MCF 10A (cell line): ENCODE measurements around the gene PARD3B. TPM values are rescaled to one million over a fixed set of nuclear protein-coding genes. Genes with fewer than 3 reads are reported as not detected.
A peak's percentile ranks its signal among the peaks of the same experiment; 100 is the strongest.

ENCODE experiments used
- BruUV-seq: library from RNA; stranded (reverse); fragments of 400-500 nt; replicated peaks from 2 replicates; lab custom pipeline; 2021; lab: Mats Ljungman, UMichigan
- CTCF ChIA-PET: fragments of 300-600 bp; sonication (Branson Sonifier 250); formaldehyde crosslinking; extraction: SDS; loops from one replicate; lab custom pipeline; 2021; ENCODE audit warnings: antibody characterized with exemption, inconsistent platforms; lab: Yijun Ruan, JAX
- POLR2A ChIA-PET: fragments of 300-600, 350-650 bp; sonication (Branson Sonifier 250); formaldehyde crosslinking; extraction: SDS; loops from one replicate; lab custom pipeline; 2020; ENCODE audit warnings: antibody characterized with exemption, inconsistent platforms; lab: Yijun Ruan, JAX
- DNase-seq: peaks from one replicate; pipeline ENCODE4 v3.0.0-alpha.2; 2018; ENCODE audit not compliant: unreplicated experiment
- H3K27ac Mint-ChIP-seq: one replicate; pipeline ENCODE4 v1.8.0; 2022; ENCODE audit warnings: mild to moderate bottlenecking, low read depth, mixed read lengths; ENCODE audit not compliant: unreplicated experiment
- H3K27me3 Mint-ChIP-seq: one replicate; pipeline ENCODE4 v1.8.0; 2022; ENCODE audit warnings: mixed read lengths; ENCODE audit not compliant: insufficient read depth, unreplicated experiment
- H3K36me3 Mint-ChIP-seq: one replicate; pipeline ENCODE4 v1.8.0; 2022; ENCODE audit warnings: mild to moderate bottlenecking, moderate library complexity, mixed read lengths; ENCODE audit not compliant: insufficient read depth, unreplicated experiment
- H3K4me1 Mint-ChIP-seq: one replicate; pipeline ENCODE4 v1.8.0; 2022; ENCODE audit warnings: mixed read lengths; ENCODE audit not compliant: insufficient read depth, unreplicated experiment
- H3K4me3 Mint-ChIP-seq: one replicate; pipeline ENCODE4 v1.8.0; 2022; ENCODE audit warnings: mild to moderate bottlenecking, moderate library complexity, mixed read lengths; ENCODE audit not compliant: unreplicated experiment
- H3K9me3 Mint-ChIP-seq: one replicate; pipeline ENCODE4 v1.8.0; 2022; ENCODE audit warnings: mixed read lengths; ENCODE audit not compliant: unreplicated experiment
- intact Hi-C: fragments of 100-400 bp; cut with micrococcal nuclease; formaldehyde crosslinking; loops from 2 replicates; pipeline ENCODE4 v1.14.1; 2022
- total RNA-seq: library from RNA; stranded (reverse); gene quantifications from 2 replicates; pipeline ENCODE4 v1.2.3, GENCODE V29; 2022
- TF ChIP-seq, protein P1 (sequence below): fragments of 200-600 bp; IDR thresholded peaks from one replicate; pipeline ENCODE4 v1.8.0; 2022; ENCODE audit warnings: antibody characterized with exemption, mild to moderate bottlenecking; ENCODE audit not compliant: unreplicated experiment

The PARD3B gene
- total RNA-seq, 1 experiment from 2014 or later: 11.6 TPM

- no peaks in the 10 kb centered on the region for H3K27me3 Mint-ChIP-seq
- no peak for DNase-seq
- no TSS peak for BruUV-seq
- no peaks in the 10 kb centered on the region for H3K9me3 Mint-ChIP-seq
- ChIA-PET CTCF (interaction anchor here (0.7 to 1.2 kb wide), 4 partner anchors 305 to 429 kb away, joined by 3 to 4 read pairs (median 3); no protein-coding TSS in a partner anchor), POLR2A (no interaction called here)
- TF ChIP-seq, protein P1, sequence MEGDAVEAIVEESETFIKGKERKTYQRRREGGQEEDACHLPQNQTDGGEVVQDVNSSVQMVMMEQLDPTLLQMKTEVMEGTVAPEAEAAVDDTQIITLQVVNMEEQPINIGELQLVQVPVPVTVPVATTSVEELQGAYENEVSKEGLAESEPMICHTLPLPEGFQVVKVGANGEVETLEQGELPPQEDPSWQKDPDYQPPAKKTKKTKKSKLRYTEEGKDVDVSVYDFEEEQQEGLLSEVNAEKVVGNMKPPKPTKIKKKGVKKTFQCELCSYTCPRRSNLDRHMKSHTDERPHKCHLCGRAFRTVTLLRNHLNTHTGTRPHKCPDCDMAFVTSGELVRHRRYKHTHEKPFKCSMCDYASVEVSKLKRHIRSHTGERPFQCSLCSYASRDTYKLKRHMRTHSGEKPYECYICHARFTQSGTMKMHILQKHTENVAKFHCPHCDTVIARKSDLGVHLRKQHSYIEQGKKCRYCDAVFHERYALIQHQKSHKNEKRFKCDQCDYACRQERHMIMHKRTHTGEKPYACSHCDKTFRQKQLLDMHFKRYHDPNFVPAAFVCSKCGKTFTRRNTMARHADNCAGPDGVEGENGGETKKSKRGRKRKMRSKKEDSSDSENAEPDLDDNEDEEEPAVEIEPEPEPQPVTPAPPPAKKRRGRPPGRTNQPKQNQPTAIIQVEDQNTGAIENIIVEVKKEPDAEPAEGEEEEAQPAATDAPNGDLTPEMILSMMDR: no peak
- no peaks in the 10 kb centered on the region for H3K4me1 Mint-ChIP-seq
- intact Hi-C loops: no loop called here
- no peaks in the 10 kb centered on the region for H3K36me3 Mint-ChIP-seq
- H3K27ac Mint-ChIP-seq: no peak overlapping the region
- H3K4me3 Mint-ChIP-seq: no peak overlapping the region
Observed at GRCh38 chr2:204687776-204688175, 142.5 kb downstream of the PARD3B start.

GRCh38 chr2:204691911-204692510 lies 146.7 kb downstream of the PARD3B start:
- H3K27ac Mint-ChIP-seq: no peak overlapping the region
- intact Hi-C loops: loop anchor here (1.0 to 10.0 kb wide), 6 partner anchors 147 to 985 kb away; partner anchors contain the start of gene PARD3B
- no peak overlapping the region for H3K4me3 Mint-ChIP-seq
- TF ChIP-seq, protein P1: peak; percentile 76
- no peaks in the 10 kb centered on the region for H3K27me3 Mint-ChIP-seq
- CTCF ChIA-PET: interaction anchor here (0.5 to 4.2 kb wide), 34 partner anchors 10 to 1122 kb away, joined by 3 to 39 read pairs (median 3); no protein-coding TSS in a partner anchor
- no TSS peak for BruUV-seq
- no peaks in the 10 kb centered on the region for H3K9me3 Mint-ChIP-seq
- POLR2A ChIA-PET: interaction anchor here (0.6 to 2.3 kb wide), 5 partner anchors 9 to 984 kb away, joined by 3 to 14 read pairs (median 5); partner anchors contain the start of gene PARD3B
- DNase-seq: peak; percentile 86
- H3K4me1 Mint-ChIP-seq: peaks cover 4% of the 10 kb centered on the region
- no peaks in the 10 kb centered on the region for H3K36me3 Mint-ChIP-seq

DNA sequence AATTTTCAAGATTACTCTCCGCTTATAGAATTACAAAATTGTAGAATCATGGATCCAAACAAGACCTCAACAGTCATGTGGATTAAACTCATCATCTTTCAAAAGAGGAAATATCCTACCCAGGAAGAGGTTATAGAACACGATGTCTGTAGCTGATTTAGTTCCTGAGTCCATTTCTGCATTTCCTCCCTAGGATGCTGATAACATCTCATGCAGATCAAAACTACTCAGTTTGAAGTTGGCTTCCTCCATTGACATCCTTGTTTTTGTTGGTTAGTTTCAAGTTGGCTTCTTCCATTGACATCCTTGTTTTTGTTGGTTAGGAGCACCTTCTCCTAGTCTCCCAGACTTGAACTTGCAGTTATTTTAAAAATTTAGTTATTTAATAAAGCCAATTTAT lies 147.5 kb downstream of the PARD3B start:
- TF ChIP-seq, protein P1: no peak
- intact Hi-C loops: loop anchor here (1.0 to 10.0 kb wide), 6 partner anchors 148 to 985 kb away; partner anchors contain the start of gene PARD3B

DNA sequence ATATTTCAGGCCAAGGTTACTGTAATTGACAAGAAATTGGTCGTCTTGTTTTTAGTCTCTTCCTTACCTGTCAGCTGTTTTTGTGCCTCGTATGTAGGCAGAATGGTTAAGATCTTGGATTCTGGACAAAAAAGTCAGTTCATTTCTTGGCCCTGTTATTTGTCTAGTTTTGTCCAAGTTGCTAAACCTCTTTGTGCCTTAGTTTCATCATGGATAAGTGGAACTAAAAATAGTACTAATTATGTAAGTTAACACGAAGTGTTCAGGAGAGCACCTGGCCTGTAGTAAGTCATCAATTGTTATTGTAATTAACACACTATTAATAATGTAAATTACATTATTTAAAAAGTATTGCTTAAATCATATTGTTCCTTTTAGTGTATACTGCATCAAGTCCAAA lies 148.0 kb downstream of the PARD3B start:
- CTCF ChIA-PET: interaction anchor here (0.5 to 4.2 kb wide), 13 partner anchors 9 to 607 kb away, joined by 3 to 39 read pairs (median 4); no protein-coding TSS in a partner anchor
- no peak for DNase-seq
- H3K9me3 Mint-ChIP-seq: no peaks in the 10 kb centered on the region
- BruUV-seq: no TSS peak
- peaks cover 4% of the 10 kb centered on the region for H3K4me1 Mint-ChIP-seq
- POLR2A ChIA-PET: interaction anchor here (1.3 to 2.3 kb wide), 2 partner anchors 148 to 983 kb away, joined by 5 to 14 read pairs; partner anchors contain the start of gene PARD3B
- no peak overlapping the region for H3K4me3 Mint-ChIP-seq
- H3K36me3 Mint-ChIP-seq: no peaks in the 10 kb centered on the region
- H3K27ac Mint-ChIP-seq: no peak overlapping the region
- H3K27me3 Mint-ChIP-seq: no peaks in the 10 kb centered on the region
- TF ChIP-seq, protein P1: no peak
- intact Hi-C loops: loop anchor here (2.0 to 10.0 kb wide), 4 partner anchors 148 to 984 kb away; partner anchors contain the start of gene PARD3B

More for the DNA sequence above, 147.5 kb downstream of the PARD3B start:
- Mint-ChIP-seq H3K27me3 (no peaks in the 10 kb centered on the region), H3K4me1 (peaks cover 4% of the 10 kb centered on the region), H3K4me3 (no peak overlapping the region), H3K9me3 (no peaks in the 10 kb centered on the region), H3K27ac (no peak overlapping the region), H3K36me3 (no peaks in the 10 kb centered on the region)
- no TSS peak for BruUV-seq
- no peak for DNase-seq
- ChIA-PET POLR2A (interaction anchor here (1.3 to 2.3 kb wide), 2 partner anchors 147 to 984 kb away, joined by 5 to 14 read pairs; partner anchors contain the start of gene PARD3B), CTCF (interaction anchor here (0.6 to 4.2 kb wide), 26 partner anchors 9 to 983 kb away, joined by 3 to 39 read pairs (median 3); no protein-coding TSS in a partner anchor)
